Measurements from ENCODE around the gene PTPRN2. TPM values are rescaled to one million over a fixed set of nuclear protein-coding genes. Genes with fewer than 3 reads are reported as not detected.

PTPRN2 gene
- total RNA-seq, 1 experiment from 2014 or later: 1.1 TPM

GRCh38 chr7:157688533-157689268 lies 898.9 kb downstream of the PTPRN2 start:
- Histone ChIP-seq H3K36me3 (ENCODE audit: control insufficient read depth, insufficient read depth, low read length) (peaks cover 5% of the 10 kb centered on the region; the same call in 1 of the 2 replicates), H3K4me1 (ENCODE audit: control insufficient read depth, insufficient read depth, low read length) (no peaks in the 10 kb centered on the region), H3K4me3 (ENCODE audit: low read depth in 2 of 2, low read length in 2 of 2) (no peak overlapping the region), H3K27ac (ENCODE audit: low read length) (no peak overlapping the region), H3K27me3 (ENCODE audit: control insufficient read depth, insufficient read depth, low read length) (no peaks in the 10 kb centered on the region; the same call in 1 of the 2 replicates), H3K9me3 (ENCODE audit: control insufficient read depth, insufficient read depth, low read depth, low read length) (no peaks in the 10 kb centered on the region)
- DNase-seq (ENCODE audit: low read depth, low spot score): no peak
- intact Hi-C loops (cut with micrococcal nuclease; ENCODE audit: unreplicated experiment): no loop called here
- POLR2A ChIA-PET: no interaction called here
- in situ Hi-C loops (cut with HindIII; ENCODE audit: low pct_unique_long_range_greater_than_20kb, low sequenced_read_pairs): no loop called here
- no peak for ATAC-seq
- TF ChIP-seq POLR2AphosphoS5 (IDR thresholded peaks at IDR 0.05; ENCODE audit: low read depth, low read length) (no peak), SIN3A (IDR thresholded peaks at IDR 0.05; ENCODE audit: borderline replicate concordance, insufficient read depth, low read depth, low read length) (no peak), REST (IDR thresholded peaks at IDR 0.05; ENCODE audit: insufficient read depth in 1 of 2, low read depth in 2 of 2, low read length in 1 of 2) (no peak), TCF7L2 (IDR thresholded peaks at IDR 0.05; ENCODE audit: low read depth, low read length) (no peak)
- TF ChIP-seq, protein P1, sequence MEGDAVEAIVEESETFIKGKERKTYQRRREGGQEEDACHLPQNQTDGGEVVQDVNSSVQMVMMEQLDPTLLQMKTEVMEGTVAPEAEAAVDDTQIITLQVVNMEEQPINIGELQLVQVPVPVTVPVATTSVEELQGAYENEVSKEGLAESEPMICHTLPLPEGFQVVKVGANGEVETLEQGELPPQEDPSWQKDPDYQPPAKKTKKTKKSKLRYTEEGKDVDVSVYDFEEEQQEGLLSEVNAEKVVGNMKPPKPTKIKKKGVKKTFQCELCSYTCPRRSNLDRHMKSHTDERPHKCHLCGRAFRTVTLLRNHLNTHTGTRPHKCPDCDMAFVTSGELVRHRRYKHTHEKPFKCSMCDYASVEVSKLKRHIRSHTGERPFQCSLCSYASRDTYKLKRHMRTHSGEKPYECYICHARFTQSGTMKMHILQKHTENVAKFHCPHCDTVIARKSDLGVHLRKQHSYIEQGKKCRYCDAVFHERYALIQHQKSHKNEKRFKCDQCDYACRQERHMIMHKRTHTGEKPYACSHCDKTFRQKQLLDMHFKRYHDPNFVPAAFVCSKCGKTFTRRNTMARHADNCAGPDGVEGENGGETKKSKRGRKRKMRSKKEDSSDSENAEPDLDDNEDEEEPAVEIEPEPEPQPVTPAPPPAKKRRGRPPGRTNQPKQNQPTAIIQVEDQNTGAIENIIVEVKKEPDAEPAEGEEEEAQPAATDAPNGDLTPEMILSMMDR (IDR thresholded peaks at IDR 0.05): no peak
- BruUV-seq (replicated peaks): no TSS peak
- CTCF ChIA-PET: interaction anchor here (0.7 kb wide), 1 partner anchor 183 kb away, joined by 3 read pairs; no protein-coding TSS in a partner anchor

DNA sequence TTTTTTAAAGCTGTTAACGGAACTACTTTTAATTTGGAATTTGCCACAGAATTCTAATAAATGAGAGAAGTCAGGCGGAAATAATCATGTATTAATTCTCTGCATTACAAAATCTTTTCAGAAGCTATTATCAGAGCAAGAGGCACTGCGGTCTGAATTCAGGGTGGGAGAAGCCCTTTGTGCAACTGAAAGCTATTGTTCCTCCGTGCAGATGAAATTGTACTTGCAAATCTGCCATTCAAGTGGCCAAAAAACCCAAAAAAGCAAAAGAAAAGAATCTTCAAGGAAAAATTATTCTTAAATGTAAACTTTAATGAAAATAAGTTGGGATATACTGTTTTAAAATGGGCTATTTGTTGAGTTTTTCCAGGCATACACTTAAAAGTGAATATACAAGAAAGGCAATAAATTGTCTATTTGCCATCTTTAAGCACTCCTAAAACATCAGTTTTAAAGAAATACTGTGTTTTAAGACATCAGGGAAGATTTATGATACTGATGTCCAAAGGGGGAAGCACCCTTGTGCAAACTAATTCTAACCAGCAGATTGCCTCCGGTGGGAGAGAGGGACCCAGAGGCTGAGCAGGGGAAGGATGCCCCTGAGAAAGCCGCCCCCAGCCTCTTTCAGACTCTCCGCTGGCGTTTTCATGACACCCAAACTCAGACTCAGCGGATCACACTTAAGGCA lies 899.6 kb downstream of the PTPRN2 start:
- POLR2A ChIA-PET: no interaction called here
- Histone ChIP-seq H3K9me3 (ENCODE audit: control insufficient read depth, insufficient read depth, low read depth, low read length) (no peaks in the 10 kb centered on the region), H3K4me1 (ENCODE audit: control insufficient read depth, insufficient read depth, low read length) (no peaks in the 10 kb centered on the region), H3K27me3 (ENCODE audit: control insufficient read depth, insufficient read depth, low read length) (no peaks in the 10 kb centered on the region), H3K27ac (ENCODE audit: low read length) (no peak overlapping the region), H3K36me3 (ENCODE audit: control insufficient read depth, insufficient read depth, low read length) (peaks cover 5% of the 10 kb centered on the region; the same call in 1 of the 2 replicates), H3K4me3 (ENCODE audit: low read depth in 2 of 2, low read length in 2 of 2) (no peak overlapping the region)
- ATAC-seq: no peak
- CTCF ChIA-PET: no interaction called here
- no peak for DNase-seq (ENCODE audit: low read depth, low spot score)
- TF ChIP-seq POLR2AphosphoS5 (IDR thresholded peaks at IDR 0.05; ENCODE audit: low read depth, low read length) (no peak), TCF7L2 (IDR thresholded peaks at IDR 0.05; ENCODE audit: low read depth, low read length) (no peak)
- TF ChIP-seq, protein P1 (IDR thresholded peaks at IDR 0.05): no peak
- in situ Hi-C loops (cut with HindIII; ENCODE audit: low pct_unique_long_range_greater_than_20kb, low sequenced_read_pairs) (no loop called here), intact Hi-C loops (cut with micrococcal nuclease; ENCODE audit: unreplicated experiment) (no loop called here)
- BruUV-seq (replicated peaks): no TSS peak
